GM19324 (cell line): Measurements from ENCODE around the gene NFATC1.

ENCODE experiments used
- ATAC-seq: cut with Tn5 transposase; IDR thresholded peaks from one replicate; pipeline ENCODE4 v1.9.1; 2021; ENCODE audit warnings: mild to moderate bottlenecking, moderate library complexity; ENCODE audit not compliant: unreplicated experiment, low FRiP score

The NFATC1 gene

DNA sequence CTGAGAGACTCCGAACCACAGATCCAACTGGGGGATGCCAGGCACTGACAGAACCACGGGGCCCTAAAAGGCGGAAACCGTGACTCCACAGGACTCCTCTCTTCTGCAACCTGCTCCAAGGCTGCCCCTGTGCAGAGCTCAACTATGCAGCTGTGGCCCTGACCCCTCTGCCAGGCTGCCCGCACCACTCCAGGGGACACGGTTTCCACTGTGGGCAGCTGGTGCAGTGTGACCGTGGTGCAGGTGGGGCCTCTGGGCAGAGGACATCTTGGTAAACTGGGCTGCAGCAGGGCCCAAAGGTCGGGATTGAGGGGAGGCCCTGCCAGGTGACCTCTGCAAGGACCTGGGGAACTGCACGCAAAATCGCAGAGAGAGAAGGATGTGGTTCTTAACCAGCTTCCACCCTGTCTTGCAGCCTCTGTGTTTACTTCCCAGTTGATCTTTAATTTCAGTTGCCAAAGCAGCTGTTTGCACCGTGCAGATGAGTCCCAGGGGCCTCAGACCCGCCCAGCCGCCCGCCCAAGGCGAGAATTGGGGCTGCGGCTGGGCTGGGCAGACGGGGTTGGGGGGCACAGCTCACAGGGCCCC, 179.3 kb downstream of the NFATC1 start:
- no peak for ATAC-seq

GRCh38 chr18:79575891-79576685, 180.4 kb downstream of the NFATC1 start:
- ATAC-seq = no peak

DNA sequence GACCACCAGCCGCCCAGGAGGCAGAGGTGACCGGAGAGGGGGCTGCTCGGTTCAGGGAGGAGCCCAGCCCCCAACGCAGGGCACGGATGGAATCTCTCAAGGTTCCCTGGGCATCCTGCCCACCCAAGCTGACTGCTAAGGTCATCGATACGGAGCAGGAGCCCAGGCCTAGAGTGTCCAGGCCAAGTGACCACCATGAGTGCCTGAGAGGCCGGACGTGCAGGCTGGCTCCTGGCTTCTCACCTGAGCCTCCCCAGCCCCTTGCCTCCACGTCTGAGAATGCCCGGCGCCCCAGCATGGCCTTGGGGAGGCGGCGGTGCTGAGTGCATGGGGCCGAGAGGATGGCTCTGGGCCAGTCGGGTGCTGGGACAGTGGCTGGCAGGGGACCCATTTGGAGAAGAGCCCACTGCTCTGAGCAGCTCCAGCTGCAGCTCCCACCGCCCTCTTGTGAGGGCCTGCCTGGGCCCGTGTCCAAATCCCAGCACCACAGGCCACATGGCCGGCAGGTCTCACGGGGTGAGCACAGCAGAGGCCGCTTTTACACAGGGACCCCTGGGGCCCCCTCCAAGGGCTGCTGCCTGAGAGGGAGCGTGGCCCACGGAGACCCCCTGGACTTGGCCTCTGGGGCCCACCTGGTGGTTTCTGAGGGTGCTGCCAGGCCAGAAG, 181.1 kb downstream of the NFATC1 start:
- ATAC-seq = no peak

GRCh38 chr18:79577451-79578395, 182.0 kb downstream of the NFATC1 start:
- ATAC-seq = no peak

- no peak for ATAC-seq
These were observed 182.9 kb downstream of the NFATC1 start for GRCh38 chr18:79578396-79579260.
